HG03457 (cell line): ENCODE results near the gene TRAF3IP1.
"Not testable (repeated sequence)": the region's sequence is repeated elsewhere in the genome, so short reads cannot be mapped to it uniquely, and the experiment has no call there.

Experiments
- ATAC-seq: cut with Tn5 transposase; IDR thresholded peaks from one replicate; pipeline ENCODE4 v1.9.1; 2021; ENCODE audit warnings: moderate number of reproducible peaks; ENCODE audit not compliant: unreplicated experiment

The TRAF3IP1 gene

GRCh38 chr2:238404406-238405216 is 84.3 kb downstream of the TRAF3IP1 start:
- no peak for ATAC-seq

- not testable (repeated sequence) for ATAC-seq
Measured at GRCh38 chr2:238405217-238405555, 84.9 kb downstream of the TRAF3IP1 start.

GRCh38 chr2:238406221-238406997 is 86.1 kb downstream of the TRAF3IP1 start:
- ATAC-seq, result no peak

GRCh38 chr2:238406998-238407285 is 86.6 kb downstream of the TRAF3IP1 start:
- no peak for ATAC-seq

GRCh38 chr2:238407566-238407965 is 87.2 kb downstream of the TRAF3IP1 start:
- ATAC-seq, result no peak

GRCh38 chr2:238408615-238409340 is 88.5 kb downstream of the TRAF3IP1 start:
- ATAC-seq, result no peak

- ATAC-seq, result no peak
Measured at GRCh38 chr2:238409341-238410199, 89.3 kb downstream of the TRAF3IP1 start.

- ATAC-seq, result no peak
Measured at GRCh38 chr2:238412067-238412767, 91.9 kb downstream of the TRAF3IP1 start.

- no peak for ATAC-seq
Measured at GRCh38 chr2:238413368-238413767, 93.0 kb downstream of the TRAF3IP1 start.

- ATAC-seq, result no peak
Measured at GRCh38 chr2:238415036-238415764, 94.9 kb downstream of the TRAF3IP1 start.

- no peak for ATAC-seq
Measured at GRCh38 chr2:238415893-238416292, 95.6 kb downstream of the TRAF3IP1 start.

GRCh38 chr2:238418196-238418998 is 98.1 kb downstream of the TRAF3IP1 start:
- no peak for ATAC-seq

GRCh38 chr2:238418999-238419546 is 98.8 kb downstream of the TRAF3IP1 start:
- no peak for ATAC-seq

GRCh38 chr2:238420442-238420841 is 100.1 kb downstream of the TRAF3IP1 start:
- ATAC-seq, result no peak

GRCh38 chr2:238420878-238421694 is 100.8 kb downstream of the TRAF3IP1 start:
- ATAC-seq, result no peak

- ATAC-seq, result no peak
Measured at GRCh38 chr2:238421695-238422035, 101.3 kb downstream of the TRAF3IP1 start.

- no peak for ATAC-seq
Measured at GRCh38 chr2:238422285-238422684, 102.0 kb downstream of the TRAF3IP1 start.

- ATAC-seq, result no peak
Measured at GRCh38 chr2:238422940-238423339, 102.6 kb downstream of the TRAF3IP1 start.
